G401 (cell line): Measurements from ENCODE around the gene TCTN3. TPM values are rescaled to one million over a fixed set of nuclear protein-coding genes. Genes with fewer than 3 reads are reported as not detected.
"Not testable (repeated sequence)": the region's sequence is repeated elsewhere in the genome, so short reads cannot be mapped to it uniquely, and the experiment has no call there.

Source experiments
- DNase-seq: peaks from one replicate; pipeline ENCODE4 v3.0.0-alpha.2; 2015; ENCODE audit warnings: low spot score
- in situ Hi-C: cut with HindIII; loops from 2 replicates; pipeline ENCODE4 v1.10.0; 2016; ENCODE audit warnings: low sequenced_read_pairs, mixed read lengths
- total RNA-seq: library from RNA; depleted of rRNA; stranded (reverse); fragments of >200 nt; shearing (Covaris generic); gene quantifications from 2 replicates; pipeline ENCODE4 v1.2.3, GENCODE V29; 2014

TCTN3 gene
- total RNA-seq, 1 experiment from 2014 or later = 46.0 TPM

DNA sequence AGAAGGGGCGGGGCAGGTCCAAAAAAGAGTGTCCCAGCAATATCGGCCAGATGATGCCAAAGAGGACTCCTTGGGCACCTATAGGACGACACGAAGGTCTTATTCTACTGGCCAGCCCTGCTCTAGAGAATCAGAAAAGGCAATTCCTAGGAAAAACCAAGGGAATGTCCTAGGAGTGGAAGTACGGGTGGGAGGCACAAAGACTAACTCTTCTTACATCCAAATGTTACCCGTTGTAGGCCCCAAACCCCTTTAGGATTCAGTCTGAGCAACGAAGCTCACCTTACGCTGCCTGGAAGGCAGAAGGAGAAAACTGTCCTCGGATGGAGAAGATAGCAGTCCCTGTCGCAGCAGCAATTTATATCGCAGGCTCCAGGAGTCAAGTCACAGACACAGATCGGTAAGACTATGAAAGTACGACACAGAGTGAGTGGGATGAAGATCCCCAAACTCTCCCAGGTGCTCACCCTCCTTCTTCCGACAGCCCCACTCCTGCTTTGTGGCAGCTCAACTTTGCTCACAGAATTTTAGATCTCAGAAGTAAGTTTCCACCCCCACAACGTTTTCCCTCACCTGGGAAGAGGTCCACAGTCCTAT, 558 bp downstream of the TCTN3 start:
- in situ Hi-C loops = no loop called here
- DNase-seq = peak; percentile 14

DNA sequence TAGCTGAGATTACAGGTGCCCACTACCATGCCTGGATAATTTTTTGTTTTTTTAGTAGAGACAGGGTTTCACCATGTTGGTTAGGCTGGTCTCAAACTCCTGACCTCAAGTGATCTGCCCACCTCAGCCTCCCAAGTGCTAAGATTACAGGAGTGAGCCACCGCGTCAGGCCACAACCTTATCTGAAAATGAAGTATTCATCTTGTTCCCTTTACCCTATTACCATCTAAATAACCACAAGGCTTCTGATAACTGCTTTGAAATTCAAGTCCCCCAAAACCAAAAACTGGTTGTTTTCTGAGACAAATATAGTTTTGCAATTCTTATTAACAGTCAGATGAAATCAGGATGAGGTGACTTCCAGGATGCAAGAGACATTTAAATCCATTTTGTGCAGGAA, 2.4 kb downstream of the TCTN3 start:
- no peak for DNase-seq
- in situ Hi-C loops = no loop called here

GRCh38 chr10:95688648-95689047, 5.1 kb downstream of the TCTN3 start:
- in situ Hi-C loops = no loop called here
- no peak for DNase-seq

DNA sequence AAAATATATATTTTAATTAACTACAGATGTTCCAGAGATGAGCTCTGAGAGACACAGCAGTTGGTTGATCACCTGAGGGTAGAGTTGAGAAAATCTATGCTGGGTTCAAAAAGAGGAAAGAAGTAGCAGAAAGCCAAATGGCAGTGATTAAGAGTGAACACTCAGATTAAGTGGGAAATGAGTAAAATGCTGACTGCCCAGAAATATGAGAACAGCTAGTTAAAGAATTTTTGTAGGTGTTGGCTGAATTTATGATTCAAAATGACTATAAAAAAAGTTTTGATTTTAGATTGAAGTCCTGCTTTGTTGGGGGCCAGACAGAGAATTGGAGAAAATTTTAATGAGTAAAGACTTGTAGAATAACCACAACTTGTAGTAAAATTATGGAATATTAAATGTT, 9.8 kb downstream of the TCTN3 start:
- in situ Hi-C loops = no loop called here
- no peak for DNase-seq

GRCh38 chr10:95675403-95676116, 18.2 kb downstream of the TCTN3 start:
- DNase-seq = no peak
- in situ Hi-C loops = no loop called here

DNA sequence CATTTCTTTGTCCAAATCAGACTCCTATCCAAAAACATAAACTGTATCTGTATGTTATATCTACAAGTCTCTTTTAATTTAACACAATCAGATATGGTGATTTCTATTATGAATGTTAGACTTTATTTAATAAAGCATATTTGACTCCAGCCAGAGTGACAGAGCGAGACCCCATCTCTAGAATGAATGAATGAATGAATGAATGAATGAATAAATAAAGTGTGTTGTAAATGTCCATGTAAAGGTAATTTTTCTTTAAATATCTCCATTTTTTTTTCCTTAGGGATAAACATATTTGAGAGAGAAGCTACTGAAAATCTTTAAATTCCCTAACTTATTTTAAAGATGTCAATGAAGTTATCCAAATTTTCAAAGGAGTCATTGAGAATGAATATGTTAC, 19.1 kb downstream of the TCTN3 start:
- in situ Hi-C loops = no loop called here
- no peak for DNase-seq

GRCh38 chr10:95672641-95673040, 21.1 kb downstream of the TCTN3 start:
- DNase-seq, in situ Hi-C loops: not testable (repeated sequence)

DNA sequence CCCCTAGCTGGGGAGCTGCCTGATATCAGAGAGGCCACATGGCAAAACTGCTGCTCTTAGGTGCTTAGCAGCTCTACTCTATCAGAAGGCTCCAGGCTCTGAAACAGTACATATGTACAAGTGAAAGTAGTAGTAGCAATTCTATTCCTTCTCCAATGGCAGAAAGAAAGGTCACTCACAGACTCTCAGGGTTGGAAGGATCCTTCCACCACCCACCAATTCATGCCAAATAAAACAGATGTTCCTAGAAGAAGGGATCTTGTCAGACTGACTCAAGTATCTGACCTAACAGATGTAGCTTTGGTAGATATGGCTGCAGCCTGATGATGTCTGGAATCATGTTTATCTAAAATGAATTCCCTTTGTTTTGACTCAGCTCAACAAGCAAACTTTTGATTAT, 29.2 kb downstream of the TCTN3 start:
- in situ Hi-C loops = no loop called here
- no peak for DNase-seq

- in situ Hi-C loops = no loop called here
Observed at GRCh38 chr10:95663496-95663895, 30.2 kb downstream of the TCTN3 start.

GRCh38 chr10:95661818-95662217, 31.9 kb downstream of the TCTN3 start:
- DNase-seq = no peak

More at GRCh38 chr10:95663496-95663895, 30.2 kb downstream of the TCTN3 start:
- no peak for DNase-seq

DNA sequence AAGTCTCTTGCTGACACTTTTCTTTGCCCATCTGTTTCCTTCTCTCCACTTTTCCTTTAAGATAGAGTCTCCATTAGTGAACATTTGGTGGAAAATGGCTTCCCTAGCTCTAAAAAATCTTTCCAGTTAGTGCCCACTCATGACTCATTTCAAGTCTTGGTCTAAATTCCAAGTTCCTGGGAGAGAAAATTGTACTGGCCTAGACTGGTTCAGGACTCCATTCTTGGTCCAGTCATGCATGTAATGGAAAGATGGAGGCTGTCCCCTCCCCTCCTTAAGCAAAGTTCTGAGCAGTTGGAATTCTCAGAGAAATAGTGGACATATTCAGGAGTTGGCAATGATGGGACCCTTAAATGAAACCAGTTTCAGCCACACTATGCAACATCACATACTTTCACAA, 33.4 kb downstream of the TCTN3 start:
- in situ Hi-C loops = no loop called here
- no peak for DNase-seq

More at GRCh38 chr10:95661818-95662217, 31.9 kb downstream of the TCTN3 start:
- in situ Hi-C loops = no loop called here

- no peak for DNase-seq
- in situ Hi-C loops = no loop called here
Observed at GRCh38 chr10:95657250-95657649, 36.5 kb downstream of the TCTN3 start.

- DNase-seq = peak; percentile 91
- in situ Hi-C loops = no loop called here
Observed at GRCh38 chr10:95656291-95657164, 37.2 kb downstream of the TCTN3 start, which contains the start of gene ALDH18A1. Gene ALDH18A1, minus strand, starts transcription at chr10:95656711. Its CDS starts 3,334 bp downstream, at chr10:95653377.

DNA sequence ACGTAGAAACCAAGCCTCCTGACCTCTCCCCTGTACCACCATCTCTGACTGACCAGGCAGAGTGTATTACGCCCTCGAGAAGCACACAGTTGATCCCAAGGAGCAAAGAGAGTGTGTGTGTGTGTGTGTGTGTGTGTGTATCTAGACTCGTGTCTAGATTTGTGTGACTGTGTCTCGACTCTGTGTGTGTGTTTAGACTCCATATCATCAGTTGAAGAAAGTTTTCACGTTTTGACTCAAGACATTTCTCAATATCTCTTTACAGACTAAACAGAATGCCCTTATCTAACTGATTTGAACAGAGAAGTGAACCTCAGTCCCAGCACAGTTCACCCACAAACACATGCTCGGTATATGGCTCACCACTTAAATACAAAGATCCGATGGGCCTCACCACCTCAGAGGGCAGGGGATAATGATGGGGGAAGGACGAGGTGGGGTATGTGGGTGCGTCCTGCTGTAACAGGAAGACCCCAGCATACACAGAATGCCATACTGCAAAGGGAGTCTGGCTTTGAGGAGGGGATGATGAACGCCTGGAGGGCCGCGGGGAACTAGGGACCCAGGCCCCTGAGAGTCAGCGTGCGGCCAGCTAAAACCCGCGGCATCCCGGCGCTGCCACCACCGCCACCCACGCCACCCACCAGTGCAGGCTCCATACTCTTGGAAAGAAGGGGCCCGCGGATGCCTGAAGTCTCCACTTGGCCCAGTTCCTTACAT, 38.0 kb downstream of the TCTN3 start:
- in situ Hi-C loops = no loop called here
- peak; percentile 33 for DNase-seq

DNA sequence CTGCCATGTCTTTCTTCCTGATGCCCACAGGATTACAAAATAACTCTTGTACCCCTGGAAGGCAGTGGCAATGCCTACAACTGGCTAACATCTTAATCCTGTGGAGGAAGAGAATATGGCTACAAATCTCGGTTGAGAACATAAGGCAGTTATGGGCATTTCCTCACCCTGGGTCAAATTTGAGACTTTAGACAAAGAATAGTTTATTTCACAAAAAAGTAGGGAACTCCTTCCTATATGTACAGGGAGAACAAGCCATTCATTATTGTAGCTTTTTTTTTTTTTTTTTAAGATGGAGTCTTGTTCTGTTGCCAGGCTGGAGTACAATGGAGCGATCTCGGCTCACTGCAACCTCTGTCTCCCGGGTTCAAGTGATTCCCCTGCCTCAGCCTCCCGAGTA, 39.8 kb downstream of the TCTN3 start:
- in situ Hi-C loops = no loop called here
- DNase-seq = no peak

GRCh38 chr10:95651346-95652060, 42.2 kb downstream of the TCTN3 start:
- in situ Hi-C loops = no loop called here
- DNase-seq = no peak

DNA sequence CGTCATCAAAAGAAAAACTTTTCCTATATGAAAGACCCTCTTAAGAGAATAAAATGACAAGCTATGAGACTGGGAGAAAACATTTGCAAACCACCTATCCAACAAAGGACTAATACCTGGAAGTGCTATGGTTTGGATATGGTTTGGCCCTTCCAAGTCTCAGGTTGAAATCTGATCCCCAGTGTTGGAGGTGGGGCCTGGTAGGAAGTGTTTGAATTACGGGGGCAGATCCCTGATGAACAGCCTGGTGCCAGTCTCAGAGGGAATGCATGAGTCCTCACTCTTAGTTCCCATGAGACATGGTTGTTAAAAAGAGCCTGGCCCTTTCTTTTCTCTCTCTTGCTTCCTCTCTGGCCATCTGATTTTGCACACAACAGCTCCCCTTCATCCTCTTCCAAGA, 43.5 kb downstream of the TCTN3 start:
- in situ Hi-C loops = no loop called here
- DNase-seq = no peak

DNA sequence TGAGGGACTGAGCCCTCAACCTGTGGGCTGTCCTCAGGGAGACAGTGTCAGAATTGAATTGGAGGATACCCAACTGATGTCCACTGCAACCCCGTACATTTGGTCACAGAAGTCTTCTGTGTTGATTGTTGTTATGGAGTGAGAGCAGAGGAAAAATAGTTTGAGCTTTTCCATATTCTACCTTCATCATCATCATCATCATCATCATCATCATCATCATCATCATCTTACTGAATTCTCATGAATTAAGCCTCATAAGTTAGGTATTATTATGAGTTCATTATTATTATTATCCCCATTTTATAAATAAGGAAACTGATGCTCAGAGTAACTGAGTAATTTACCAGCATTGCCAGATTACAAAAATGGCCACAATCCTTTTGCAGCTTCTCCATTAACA, 45.6 kb downstream of the TCTN3 start:
- in situ Hi-C loops = no loop called here

GRCh38 chr10:95646160-95646559, 47.6 kb downstream of the TCTN3 start:
- in situ Hi-C loops = no loop called here
- DNase-seq = no peak

More for the DNA sequence above, 45.6 kb downstream of the TCTN3 start:
- DNase-seq = no peak
